Body of pancreas (tissue), 4 donors: ENCODE results near the gene DNTTIP2.

Source experiments
- CTCF ChIP-seq, 7 experiments: fragments of 450-650 bp in 4 of 7; fragments of 200-600 bp in 3 of 7; sonication (generic) in 3 of 7; IDR thresholded peaks; one replicate each; pipeline ENCODE4 v1.5.1; 2016 to 2019; ENCODE audit warnings: antibody characterized with exemption in 7 of 7
- POLR2A ChIP-seq, 3 donors: fragments of 450-650 bp; IDR thresholded peaks; one replicate each; pipeline ENCODE4 v1.6.1; 2016; ENCODE audit warnings: antibody characterized with exemption in 3 of 3, mild to moderate bottlenecking in 2 of 3

- no peak for TF ChIP-seq POLR2A (IDR thresholded peaks at IDR 0.05)
- no peak for TF ChIP-seq CTCF (IDR thresholded peaks at IDR 0.05)
These were observed 25.2 kb upstream of the DNTTIP2 start for GRCh38 chr1:93904228-93904627.
